ENCODE measurements around the gene ADARB2.
A peak's percentile ranks its signal among the peaks of the same experiment; 100 is the strongest.

ADARB2 gene

GRCh38 chr10:1515780-1516491 is 221.4 kb downstream of the ADARB2 start:
- no peak for DNase-seq

GRCh38 chr10:1515121-1515779 is 222.1 kb downstream of the ADARB2 start:
- no peak for DNase-seq

- no peak for DNase-seq
These were observed 222.6 kb downstream of the ADARB2 start for GRCh38 chr10:1514681-1515080.

GRCh38 chr10:1513221-1513620 is 224.1 kb downstream of the ADARB2 start:
- DNase-seq, result no peak

- no peak for DNase-seq
These were observed 228.3 kb downstream of the ADARB2 start for GRCh38 chr10:1509011-1509530.

- no peak for DNase-seq
These were observed 229.2 kb downstream of the ADARB2 start for GRCh38 chr10:1508096-1508495.

DNA sequence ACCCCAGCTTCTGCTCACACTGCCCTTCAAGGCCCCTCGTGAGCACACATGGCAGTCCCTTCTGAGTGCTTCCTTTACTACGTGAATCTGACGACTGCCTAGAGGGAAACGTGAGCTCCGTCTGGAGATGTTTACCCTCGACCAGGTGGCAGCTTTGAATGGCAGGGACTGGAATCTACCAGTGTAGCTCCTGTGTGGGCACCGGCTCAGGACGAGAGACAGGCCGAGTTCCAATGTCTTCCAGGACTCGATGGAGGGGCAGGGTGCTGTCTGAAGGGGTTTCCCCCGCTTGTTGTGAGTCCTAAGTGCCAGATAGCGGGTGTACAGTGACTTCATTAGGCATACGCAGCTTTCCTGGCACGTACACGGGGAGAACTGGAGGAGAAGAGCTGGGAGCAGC is 229.9 kb downstream of the ADARB2 start:
- DNase-seq, result no peak

DNA sequence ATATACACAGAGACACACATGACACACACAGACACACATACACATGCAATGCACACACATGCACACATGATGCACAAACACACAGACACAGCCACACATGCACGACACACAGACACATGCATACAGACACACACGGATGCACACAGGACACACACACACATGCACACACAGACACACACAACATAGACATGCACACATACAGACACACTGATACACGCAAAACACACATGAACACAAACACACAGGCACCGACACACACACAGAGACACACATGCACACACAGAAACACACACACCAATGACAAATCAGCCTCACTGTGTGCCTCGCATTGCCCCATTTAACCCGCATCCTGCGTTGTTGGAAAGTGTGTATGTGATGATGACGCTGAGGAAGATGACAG is 232.4 kb downstream of the ADARB2 start:
- DNase-seq, result no peak

GRCh38 chr10:1504286-1504685 is 233.0 kb downstream of the ADARB2 start:
- DNase-seq, result no peak

- DNase-seq, result no peak
These were observed 234.9 kb downstream of the ADARB2 start for GRCh38 chr10:1502451-1502850.

DNA sequence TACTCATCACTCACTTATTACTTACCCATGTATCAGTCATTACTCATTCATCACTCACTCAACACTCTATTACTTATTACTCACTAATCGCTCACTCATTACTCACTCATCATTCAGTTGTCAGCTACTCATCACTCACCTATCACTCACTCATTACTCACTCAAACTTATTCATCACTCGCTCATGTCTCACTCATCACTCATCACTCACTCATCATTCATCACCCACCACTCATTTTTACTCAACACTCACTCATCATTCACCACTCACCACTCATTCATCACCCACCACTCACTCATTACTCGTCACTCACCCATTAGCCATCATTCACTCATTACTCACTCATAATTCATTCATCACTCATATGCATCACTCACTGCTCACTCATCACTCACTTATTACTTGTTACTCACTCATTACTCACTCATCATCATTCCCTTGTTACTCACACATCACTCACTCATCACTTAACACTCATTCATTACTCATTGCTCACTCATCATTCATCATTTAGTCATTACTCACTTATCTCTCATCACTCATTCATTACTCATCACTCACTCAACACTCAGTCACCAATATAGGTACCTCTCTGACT is 237.9 kb downstream of the ADARB2 start:
- no peak for DNase-seq

- no peak for DNase-seq
These were observed 238.5 kb downstream of the ADARB2 start for GRCh38 chr10:1498746-1499358.

GRCh38 chr10:1495915-1496517 is 241.3 kb downstream of the ADARB2 start:
- DNase-seq, result no peak

- no peak for DNase-seq
These were observed 244.7 kb downstream of the ADARB2 start for GRCh38 chr10:1492641-1493040.

DNA sequence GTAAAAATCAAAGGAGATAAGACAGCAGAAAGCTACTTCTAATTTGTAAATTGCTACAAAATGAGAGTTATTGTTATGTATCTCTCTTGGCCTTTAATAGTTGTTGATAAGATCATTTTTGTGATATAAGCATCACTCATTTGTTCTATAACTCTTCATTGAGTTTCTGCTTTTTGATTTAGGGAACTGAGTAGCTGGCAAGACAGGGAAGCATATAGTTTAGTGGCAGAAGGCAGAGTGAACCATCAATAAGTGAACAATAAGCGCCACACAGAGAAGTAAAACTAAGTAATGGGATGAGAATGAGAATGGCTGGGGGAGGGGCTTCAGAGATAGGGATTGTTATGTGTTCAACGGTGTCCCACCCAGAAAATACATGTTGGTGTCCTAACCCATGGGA is 245.4 kb downstream of the ADARB2 start:
- DNase-seq, result no peak

DNA sequence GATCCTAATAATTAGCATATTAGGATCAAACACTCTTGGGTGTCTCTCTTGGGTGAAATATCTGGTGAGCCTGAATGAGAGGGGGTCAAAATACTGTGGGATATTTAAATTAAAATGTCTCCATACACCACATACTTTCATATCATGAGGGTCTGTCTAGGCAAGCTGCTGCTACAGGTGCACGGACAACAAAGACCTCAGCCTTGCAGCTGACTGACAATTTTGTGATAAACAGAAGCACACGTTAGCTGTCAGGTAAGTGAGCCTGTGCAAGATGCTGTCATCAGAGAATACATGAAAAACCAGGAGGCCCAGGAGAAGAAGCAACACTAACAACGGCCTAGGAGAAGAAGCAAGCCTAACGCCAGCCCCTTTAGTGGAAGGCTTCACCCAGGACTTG is 247.5 kb downstream of the ADARB2 start:
- DNase-seq, result no peak

DNA sequence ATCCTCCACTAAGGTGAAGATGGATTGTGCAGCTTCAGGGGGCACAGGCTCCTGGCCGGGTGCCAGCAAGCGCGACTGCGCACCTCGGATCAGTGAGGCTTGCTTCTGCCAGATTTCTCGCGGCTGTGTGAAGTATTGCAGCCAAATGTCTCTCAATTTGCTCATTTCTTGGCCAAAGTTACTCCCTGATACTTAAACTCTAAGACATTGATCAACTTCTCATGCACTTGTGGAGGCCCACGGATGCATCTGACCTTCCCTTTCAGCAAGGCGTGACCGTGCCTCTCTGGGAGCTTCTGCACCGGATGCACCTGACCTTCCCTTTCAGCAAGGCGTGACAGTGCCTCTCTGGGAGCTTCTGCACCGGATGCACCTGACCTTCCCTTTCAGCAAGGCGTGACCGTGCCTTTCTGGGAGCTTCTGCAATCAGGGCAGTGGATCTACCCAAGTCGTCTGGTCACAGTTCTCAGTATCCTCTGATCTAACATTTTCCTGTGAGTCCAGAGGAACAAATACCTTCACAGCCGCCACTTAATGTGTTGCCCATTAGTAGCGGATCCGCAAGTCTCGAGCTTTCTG is 248.3 kb downstream of the ADARB2 start:
- peak in 1 of 2 donors; percentile 72 for DNase-seq

DNA sequence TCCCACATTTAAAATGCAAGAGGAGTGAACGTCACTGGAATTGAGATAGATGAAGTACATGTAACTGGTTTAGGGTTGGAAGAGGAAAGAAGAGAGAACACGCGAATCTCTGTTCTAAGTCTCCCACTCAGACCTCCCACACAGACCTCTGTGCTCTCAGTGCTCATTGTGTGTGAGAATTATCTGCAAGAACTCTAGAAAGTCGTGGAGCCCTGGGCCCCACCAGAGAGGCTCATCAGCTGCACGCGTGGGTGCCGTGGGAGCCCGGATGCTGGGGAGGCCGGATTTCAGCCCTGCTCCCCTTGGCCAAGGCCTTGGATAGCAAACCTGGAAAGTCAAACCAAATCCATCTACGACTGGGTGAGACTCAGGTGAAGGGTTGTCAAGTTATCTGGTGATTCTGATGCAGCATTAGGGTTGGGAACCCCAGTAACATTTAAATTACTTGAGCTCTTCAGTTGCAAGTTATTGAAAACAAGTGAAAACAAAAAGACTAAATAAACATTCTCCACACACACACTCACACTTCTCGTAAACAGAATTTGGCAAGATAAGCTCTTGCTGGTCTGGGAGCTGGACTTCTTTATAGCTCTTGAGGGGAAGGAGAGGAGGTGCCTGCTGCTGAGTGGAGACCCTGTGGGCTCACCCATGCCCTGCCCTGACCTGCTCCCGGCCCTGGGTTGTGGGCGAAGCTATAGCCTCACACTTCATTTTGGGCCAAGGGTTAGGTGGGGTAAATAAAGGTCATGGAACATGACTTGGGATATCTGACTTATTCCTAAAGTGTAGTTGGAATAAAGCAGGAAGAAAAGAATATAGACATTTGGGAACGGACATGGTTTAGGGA is 250.3 kb downstream of the ADARB2 start:
- DNase-seq, result no peak

GRCh38 chr10:1485357-1485756 is 252.0 kb downstream of the ADARB2 start:
- no peak for DNase-seq

DNA sequence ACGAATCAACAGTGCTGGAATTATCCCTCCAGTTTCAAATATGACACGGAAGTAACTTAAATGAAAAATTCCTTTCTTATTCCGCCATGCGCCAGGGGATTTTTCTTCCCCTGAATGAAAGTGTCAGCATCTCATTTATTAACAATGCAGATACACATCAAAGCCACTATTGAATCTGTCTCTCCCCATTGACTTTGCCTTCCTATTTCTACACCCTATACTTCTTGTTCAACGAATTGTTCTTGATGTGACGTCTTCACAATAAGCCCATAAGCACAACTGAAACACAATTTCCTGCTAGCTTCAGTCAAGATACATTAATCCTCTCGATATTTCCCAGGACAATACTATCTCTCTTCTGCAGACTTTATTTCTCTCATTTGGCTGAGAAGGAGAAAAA is 253.5 kb downstream of the ADARB2 start:
- DNase-seq, result no peak

- DNase-seq, result no peak
These were observed 254.1 kb downstream of the ADARB2 start for GRCh38 chr10:1483246-1483645.

DNA sequence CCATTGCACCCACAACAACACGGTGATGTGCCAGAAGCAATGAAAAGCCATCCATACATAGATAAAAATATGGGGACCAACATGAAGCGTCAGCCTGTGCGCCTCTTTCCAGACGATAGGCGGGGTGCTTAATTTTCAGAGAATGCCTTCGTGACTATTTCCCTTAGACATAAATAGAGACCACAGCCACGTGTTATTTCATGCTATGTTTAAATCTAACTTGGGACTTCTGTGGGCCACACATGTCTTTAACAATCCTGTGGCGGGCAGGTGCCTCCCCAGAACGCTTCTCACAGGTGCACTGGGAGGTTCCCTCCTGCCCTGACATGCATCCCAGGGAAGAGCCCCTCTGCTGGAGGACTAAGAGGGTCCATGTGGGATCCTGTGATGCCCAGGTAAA is 259.7 kb downstream of the ADARB2 start:
- DNase-seq, result no peak

Measured in CD4-positive, alpha-beta T cell treated with Interleukin-1 beta for 1 hour (primary cell).